ENCODE results near the gene PRKCH. TPM values are rescaled to one million over a fixed set of nuclear protein-coding genes. Genes with fewer than 3 reads are reported as not detected.
A peak's percentile ranks its signal among the peaks of the same experiment; 100 is the strongest.

PRKCH gene
- total RNA-seq, 1 donor from 2014 or later, result 9.0 TPM

DNA sequence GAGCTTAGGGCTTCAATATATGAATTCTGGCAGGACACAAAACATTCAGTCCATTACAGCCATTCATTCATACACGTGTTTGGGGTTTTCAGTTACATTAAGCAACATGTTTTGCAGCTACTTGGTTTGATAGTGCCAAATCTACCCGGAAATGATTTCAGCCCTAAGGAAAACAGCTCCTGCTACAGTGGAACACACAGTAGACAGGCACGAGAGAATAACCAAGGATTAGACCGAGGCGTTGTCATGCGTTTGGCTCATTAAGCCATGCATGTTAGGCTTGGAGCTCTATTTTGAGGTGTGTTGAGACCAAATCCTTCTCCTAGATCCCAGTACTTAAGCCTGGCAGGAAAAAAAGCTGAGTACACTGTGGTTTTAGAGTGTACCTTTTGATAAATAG, 177.4 kb downstream of the PRKCH start:
- no peaks in the 10 kb centered on the region for H3K27me3 Mint-ChIP-seq (ENCODE audit: low read depth)
- H3K4me3 Mint-ChIP-seq, result no peak overlapping the region
- no peaks in the 10 kb centered on the region for H3K36me3 Mint-ChIP-seq
- H3K27ac Mint-ChIP-seq, result no peak overlapping the region
- no peak for DNase-seq (ENCODE audit: low spot score in 2 of 2, unreplicated experiment in 2 of 2)
- peaks cover 31% of the 10 kb centered on the region for H3K4me1 Mint-ChIP-seq
- TF ChIP-seq, protein P1, sequence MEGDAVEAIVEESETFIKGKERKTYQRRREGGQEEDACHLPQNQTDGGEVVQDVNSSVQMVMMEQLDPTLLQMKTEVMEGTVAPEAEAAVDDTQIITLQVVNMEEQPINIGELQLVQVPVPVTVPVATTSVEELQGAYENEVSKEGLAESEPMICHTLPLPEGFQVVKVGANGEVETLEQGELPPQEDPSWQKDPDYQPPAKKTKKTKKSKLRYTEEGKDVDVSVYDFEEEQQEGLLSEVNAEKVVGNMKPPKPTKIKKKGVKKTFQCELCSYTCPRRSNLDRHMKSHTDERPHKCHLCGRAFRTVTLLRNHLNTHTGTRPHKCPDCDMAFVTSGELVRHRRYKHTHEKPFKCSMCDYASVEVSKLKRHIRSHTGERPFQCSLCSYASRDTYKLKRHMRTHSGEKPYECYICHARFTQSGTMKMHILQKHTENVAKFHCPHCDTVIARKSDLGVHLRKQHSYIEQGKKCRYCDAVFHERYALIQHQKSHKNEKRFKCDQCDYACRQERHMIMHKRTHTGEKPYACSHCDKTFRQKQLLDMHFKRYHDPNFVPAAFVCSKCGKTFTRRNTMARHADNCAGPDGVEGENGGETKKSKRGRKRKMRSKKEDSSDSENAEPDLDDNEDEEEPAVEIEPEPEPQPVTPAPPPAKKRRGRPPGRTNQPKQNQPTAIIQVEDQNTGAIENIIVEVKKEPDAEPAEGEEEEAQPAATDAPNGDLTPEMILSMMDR (IDR thresholded peaks at IDR 0.05; ENCODE audit: unreplicated experiment), result no peak
- no peaks in the 10 kb centered on the region for H3K9me3 Mint-ChIP-seq

DNA sequence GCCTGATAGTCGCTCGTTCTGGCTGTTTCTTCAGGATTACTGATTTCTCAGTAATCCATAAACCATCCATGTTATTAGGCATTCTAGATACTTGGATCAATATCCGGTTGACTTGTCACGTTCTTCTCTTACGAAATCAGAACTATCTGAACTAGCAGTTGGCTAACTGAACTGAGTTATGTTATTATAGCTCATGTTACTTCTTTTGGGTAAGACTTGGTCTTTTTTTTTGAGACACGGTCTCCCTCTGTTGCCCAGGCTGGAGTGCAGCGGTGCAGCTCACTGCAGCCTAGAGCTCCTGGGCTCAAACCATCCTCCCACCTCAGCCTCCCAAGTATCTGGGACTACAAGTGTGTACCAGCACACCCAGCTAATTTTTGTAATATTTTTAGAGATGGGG, 178.6 kb downstream of the PRKCH start:
- Mint-ChIP-seq H3K27ac (no peak overlapping the region), H3K4me1 (peaks cover 31% of the 10 kb centered on the region), H3K36me3 (no peaks in the 10 kb centered on the region), H3K27me3 (ENCODE audit: low read depth) (no peaks in the 10 kb centered on the region), H3K9me3 (no peaks in the 10 kb centered on the region), H3K4me3 (no peak overlapping the region)
- DNase-seq (ENCODE audit: low spot score in 2 of 2, unreplicated experiment in 2 of 2), result no peak
- TF ChIP-seq, protein P1 (IDR thresholded peaks at IDR 0.05; ENCODE audit: unreplicated experiment), result no peak

DNA sequence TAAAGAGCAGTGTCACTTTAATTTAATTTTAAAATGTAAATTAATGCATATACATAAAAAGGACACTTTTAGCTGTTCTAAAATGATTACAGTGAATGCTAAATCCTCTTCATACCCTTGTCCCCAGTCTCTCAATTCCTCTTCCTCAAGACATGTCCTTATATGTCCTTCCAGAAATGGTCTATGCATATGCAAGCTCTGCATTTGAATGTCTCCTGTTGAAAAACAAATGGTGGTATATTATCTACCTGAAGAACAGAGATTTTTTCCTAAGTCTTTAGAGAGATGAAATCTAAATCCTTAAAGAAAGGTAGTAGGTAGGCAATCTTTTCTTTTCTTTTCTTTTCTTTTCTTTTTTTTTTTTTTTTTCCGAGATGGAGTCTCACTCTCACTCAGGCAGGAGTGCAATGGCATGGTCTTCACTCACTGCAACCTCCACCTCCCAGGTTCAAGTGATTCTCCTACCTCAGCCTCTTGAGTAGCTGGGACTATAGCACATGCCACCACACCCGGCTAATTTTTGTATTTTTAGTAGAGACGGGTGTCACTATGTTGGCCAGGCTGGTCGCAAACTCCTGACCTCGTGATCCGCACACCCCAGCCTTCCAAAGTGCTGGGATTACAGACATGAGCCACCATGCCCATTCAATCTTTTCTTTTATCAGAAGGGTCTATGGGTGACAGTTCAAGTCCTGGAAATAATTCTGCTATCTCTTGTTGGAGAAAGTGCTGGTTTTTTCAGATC, 180.5 kb downstream of the PRKCH start:
- TF ChIP-seq, protein P1 (IDR thresholded peaks at IDR 0.05; ENCODE audit: unreplicated experiment), result no peak
- H3K36me3 Mint-ChIP-seq, result no peaks in the 10 kb centered on the region
- DNase-seq (ENCODE audit: low spot score in 2 of 2, unreplicated experiment in 2 of 2), result no peak
- H3K4me3 Mint-ChIP-seq, result no peak overlapping the region
- H3K4me1 Mint-ChIP-seq, result peaks cover 36% of the 10 kb centered on the region
- peak overlapping the region; percentile 53 for H3K27ac Mint-ChIP-seq
- no peaks in the 10 kb centered on the region for H3K27me3 Mint-ChIP-seq (ENCODE audit: low read depth)
- H3K9me3 Mint-ChIP-seq, result no peaks in the 10 kb centered on the region

DNA sequence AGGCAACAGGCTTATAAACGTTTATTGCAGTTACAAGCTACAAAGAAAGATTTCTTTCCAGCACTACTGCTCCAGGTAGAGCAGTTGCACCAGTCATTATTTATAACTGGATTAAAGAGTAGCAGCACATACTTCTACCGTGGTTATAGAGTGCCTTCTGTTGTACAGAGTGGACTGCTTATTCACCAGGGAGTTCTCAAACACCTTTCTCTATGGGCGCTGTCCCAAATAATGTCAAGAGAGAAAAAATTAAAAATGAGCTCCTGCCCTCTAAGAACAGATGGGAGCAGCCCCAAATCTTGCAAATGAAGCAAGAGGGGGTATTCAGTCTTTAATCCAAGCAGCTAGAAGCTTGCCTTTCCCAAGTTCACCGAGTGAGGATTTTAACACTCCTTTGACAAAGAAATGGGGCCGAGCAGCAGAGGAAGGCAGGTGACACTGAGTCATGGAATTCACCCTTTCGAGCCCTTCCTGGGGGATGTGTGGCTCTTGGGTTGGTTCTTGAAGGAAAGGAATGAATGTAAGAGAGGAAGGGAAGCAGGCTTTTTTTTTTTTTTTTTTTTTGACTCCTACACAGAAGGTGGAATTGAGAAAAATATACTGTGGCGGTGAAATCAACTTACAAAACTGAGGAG, 181.2 kb downstream of the PRKCH start:
- Mint-ChIP-seq H3K4me1 (peaks cover 36% of the 10 kb centered on the region), H3K27ac (peak overlapping the region; percentile 55), H3K36me3 (no peaks in the 10 kb centered on the region), H3K9me3 (no peaks in the 10 kb centered on the region), H3K4me3 (no peak overlapping the region), H3K27me3 (ENCODE audit: low read depth) (no peaks in the 10 kb centered on the region)
- DNase-seq (ENCODE audit: low spot score in 2 of 2, unreplicated experiment in 2 of 2), result no peak
- TF ChIP-seq, protein P1 (IDR thresholded peaks at IDR 0.05; ENCODE audit: unreplicated experiment), result no peak

DNA sequence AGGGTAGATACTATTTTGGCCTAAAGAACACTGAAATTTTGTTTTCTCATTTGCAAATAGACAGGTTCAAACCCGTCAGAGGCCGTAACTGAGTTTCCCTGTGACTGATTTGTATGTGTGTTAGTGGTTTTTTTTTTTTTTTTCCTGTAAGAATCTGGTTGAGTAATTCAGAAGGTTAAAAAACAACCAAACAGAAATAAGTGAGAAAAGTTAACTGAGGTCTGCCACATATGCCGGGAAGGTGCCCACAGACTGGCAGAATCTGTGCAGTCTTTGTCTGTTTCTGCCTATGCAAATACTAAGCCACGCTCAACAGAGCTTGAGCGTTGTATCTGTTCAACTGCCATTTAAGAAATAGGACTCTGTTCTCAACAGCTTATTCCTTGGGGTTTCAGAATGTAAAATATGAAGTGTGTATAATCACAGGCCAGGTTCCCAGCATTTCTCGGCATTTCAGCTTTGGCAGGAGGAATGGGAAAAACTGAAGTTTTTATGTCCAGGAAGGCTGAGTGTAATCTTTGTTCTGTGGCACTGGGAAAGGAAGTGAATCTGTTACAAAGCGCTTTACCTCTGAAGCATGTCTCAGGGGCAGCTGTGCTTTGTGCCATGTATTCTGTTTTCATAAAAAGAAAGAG, 181.9 kb downstream of the PRKCH start:
- H3K4me1 Mint-ChIP-seq, result peaks cover 36% of the 10 kb centered on the region
- TF ChIP-seq, protein P1 (IDR thresholded peaks at IDR 0.05; ENCODE audit: unreplicated experiment), result no peak

More for the DNA sequence above, 181.9 kb downstream of the PRKCH start:
- Mint-ChIP-seq H3K27me3 (ENCODE audit: low read depth) (no peaks in the 10 kb centered on the region), H3K27ac (peak overlapping the region; percentile 66), H3K4me3 (no peak overlapping the region), H3K9me3 (no peaks in the 10 kb centered on the region), H3K36me3 (no peaks in the 10 kb centered on the region)
- DNase-seq (ENCODE audit: low spot score in 2 of 2, unreplicated experiment in 2 of 2), result no peak
